Right renal cortex interstitium (tissue), 3 donors: Measurements from ENCODE around the gene LRIT3. TPM values are rescaled to one million over a fixed set of nuclear protein-coding genes. Genes with fewer than 3 reads are reported as not detected.

Experiments used
- DNase-seq, 3 donors: peaks; one replicate each; pipeline ENCODE4 v3.0.0-alpha.2; 2013; ENCODE audit warnings: low read depth in 3 of 3, low spot score in 2 of 3
- polyA plus RNA-seq, 3 donors: library from polyadenylated mRNA; unstranded; fragments of 120-200 nt; gene quantifications; one replicate each; pipeline ENCODE4 v1.2.1, GENCODE V29; 2013; ENCODE audit not compliant: insufficient read length in 3 of 3

The LRIT3 gene
- polyA plus RNA-seq, 3 donors, result 0.37 to 0.51 (median 0.45) TPM

DNA sequence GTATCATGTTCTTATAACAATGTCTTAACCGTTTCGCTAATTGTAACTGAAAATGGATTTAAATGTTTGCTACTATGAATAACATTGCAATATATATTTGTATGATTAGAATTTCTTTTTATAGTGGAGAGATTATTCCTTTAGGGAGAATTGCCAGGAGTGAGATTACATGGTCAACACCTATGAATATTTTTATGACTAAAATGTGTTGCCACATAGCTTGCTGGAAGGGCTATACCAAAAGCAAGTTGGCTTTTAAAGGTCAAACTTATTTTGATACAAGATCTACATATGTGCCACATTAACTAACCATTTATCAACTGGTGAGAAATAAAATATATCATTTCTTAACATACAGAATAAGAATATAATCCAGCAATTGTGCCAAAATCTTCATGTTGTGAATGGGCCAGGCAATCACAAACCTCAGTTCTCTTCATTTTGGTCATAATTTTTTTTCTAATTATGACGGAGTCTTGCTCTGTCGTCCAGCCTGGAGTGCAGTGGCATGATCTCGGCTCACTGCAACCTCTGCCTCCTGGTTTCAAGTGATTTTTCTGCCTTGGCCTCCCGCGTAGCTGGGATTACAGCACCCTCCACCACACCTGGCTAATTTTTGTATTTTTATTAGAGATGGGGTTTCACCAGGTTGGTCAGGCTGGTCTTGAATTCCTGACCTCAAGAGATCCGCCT is 54.8 kb downstream of the LRIT3 start:
- no peak for DNase-seq

DNA sequence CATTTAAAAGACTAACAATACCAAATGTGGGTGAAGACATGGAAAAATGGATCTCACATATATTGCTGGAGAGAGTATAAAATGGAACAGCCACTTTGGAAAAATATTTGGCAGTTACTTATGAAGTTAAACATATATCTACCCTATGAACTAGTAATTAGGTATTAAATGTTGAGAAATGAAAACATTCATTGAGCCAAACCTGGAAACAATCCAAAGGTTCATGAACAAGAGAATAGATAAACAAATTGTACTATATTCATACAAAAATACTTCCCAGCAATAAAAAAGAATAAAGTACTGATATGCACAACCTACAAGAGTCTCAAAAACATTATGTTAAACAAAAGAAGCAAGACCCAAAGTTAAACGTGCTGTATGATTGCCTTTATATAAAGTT is 60.8 kb downstream of the LRIT3 start:
- no peak for DNase-seq

DNA sequence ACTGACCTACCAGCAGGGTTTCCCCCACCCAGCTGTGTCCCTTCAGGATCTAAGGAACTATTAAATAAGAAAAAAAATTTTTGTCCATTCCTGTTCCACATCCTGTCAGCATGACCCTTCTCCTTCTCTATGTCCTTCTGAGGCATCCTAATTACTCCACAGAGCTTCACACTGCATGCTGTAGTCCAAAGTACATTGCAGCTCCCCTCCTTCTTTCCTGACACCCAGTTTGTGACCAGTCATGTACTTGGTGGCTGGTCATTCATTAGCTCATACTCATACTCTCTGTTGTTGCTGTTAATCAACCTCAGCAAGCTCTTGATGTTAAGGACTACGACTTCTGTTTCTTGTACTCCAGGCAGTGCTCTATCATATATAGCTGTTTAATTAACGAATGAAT is 62.3 kb downstream of the LRIT3 start:
- no peak for DNase-seq

DNA sequence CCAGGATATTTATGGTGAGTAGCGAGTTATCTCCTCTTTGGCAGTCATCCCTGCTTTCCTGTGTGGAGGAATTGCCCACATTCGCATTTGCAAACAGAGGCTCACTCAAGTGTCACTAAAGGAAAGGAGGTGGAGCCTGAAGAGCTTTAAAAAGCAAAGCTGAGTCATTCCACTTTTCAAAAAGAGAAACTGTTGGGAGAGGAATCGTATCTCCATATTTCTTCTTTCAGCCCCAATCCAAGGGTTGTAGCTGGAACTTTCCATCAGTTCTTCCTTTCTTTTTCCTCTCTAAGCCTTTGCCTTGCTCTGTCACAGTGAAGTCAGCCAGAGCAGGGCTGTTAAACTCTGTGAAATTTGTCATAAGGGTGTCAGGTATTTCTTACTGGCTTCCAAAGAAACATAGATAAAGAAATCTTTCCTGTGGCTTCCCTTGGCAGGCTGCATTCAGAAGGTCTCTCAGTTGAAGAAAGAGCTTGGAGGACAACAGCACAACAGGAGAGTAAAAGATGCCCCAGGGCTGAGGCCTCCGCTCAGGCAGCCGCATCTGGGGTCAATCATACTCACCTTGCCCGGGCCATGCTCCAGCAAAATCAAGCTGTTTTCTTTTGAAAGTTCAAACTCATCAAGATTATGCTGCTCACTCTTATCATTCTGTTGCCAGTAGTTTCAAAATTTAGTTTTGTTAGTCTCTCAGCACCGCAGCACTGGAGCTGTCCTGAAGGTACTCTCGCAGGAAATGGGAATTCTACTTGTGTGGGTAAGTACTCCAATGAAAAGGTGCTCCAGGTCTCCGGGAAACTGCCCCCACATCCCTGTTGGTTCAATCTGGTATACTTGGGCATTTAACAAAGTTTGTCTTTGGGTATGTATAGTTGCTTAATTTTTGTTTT is 65.0 kb downstream of the LRIT3 start, which contains the start of gene EGF:
EGF (plus strand) TSS at position 178 of the 890 bp plus-strand sequence; CDS start at position 631, 453 bp downstream.
- DNase-seq, result no peak

DNA sequence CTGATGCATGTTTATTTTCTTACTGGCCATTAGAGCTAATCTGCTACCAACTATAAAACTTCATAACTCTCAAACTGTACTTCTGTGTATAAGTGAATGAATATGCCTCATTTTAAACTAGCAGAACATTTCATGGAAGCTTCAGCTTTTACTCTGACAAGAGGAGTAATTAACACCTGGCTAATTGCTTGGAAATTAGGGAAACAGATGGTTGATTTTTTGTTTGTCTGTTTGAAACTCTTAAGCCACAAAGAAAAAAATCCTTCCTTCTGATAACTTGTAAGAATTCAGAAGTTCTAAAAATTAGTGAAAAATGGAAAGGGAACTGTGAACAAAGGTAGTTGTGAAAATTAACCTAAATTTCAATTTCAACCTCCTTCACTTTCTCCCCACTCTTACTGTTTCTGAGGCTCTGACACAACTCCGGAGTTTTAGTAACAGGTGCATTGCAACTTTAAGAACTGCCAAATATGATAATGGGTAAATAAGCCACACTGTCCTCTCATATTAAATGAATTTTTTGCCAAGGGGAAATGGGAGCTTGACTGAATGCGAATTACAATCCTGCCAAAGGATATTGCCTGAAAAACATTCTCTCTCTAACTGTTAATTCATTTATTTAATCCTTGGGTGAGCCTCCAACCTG is 65.8 kb downstream of the LRIT3 start:
- no peak for DNase-seq

DNA sequence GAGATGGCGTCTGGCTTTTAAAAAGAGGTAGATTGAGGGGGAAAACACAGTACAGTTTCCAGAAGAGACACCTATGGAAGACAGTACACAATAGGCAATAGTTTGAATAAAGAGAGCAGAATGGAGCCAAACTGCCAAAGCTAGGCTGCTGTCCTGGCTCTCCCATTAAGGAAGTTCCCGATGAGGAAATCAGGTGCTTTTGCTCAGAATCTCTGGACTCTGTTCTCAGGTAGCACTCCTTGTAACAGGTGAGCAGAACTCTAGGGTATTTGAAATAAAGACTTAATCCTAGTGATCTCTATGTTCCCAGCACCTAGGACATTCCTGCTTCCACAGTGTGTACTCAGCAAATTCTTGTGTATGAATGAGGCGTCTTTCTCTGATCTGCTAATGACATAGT is 66.4 kb downstream of the LRIT3 start:
- DNase-seq, result no peak

DNA sequence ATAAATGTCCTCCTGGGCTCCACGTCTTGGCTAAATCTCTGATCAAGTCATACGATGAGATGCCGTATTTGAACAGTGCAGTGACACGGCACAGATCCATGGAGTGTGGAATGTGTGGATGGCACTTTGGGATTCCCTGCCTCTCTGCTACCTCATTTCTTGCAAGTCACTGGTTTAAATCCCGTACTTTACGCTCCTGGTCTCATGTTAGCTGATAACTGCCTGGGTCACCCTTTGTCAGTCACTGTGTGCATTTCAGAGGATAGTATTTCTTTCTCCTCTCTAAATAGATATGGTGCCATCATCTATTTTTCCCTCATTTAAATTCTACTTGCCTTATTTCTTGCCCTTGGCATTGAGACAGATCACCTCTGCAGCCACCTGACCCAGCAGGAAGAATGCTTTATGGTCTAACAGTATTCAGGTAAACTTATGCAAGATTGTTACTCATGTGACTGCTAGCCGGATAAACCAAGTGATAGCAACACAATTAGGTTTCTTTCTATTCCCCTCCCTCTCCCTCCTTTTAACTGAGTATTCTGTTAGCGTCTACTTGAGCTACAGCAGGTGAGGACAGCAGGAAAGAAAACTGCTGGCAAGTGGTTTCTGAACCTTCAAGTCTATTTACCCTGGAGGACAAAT is 67.6 kb downstream of the LRIT3 start:
- DNase-seq, result no peak

DNA sequence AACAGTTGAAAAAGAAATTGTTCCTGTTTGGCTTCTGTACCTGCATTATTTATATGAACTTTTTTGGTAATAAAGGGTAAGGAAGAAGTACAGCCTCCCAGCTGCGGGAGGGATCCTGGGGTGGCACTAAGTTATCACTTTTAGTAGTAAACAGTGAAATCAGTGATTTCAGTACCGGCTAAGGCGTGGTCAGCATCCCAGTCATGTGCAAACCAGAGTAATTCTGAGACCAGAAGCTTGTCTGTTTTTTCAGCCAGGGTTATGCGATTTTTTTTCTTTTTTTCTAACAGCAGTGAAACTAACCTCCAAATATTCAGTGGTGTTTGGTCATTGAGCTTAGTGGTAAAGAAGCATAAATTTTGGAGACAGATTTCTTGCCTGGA is 68.1 kb downstream of the LRIT3 start:
- no peak for DNase-seq

DNA sequence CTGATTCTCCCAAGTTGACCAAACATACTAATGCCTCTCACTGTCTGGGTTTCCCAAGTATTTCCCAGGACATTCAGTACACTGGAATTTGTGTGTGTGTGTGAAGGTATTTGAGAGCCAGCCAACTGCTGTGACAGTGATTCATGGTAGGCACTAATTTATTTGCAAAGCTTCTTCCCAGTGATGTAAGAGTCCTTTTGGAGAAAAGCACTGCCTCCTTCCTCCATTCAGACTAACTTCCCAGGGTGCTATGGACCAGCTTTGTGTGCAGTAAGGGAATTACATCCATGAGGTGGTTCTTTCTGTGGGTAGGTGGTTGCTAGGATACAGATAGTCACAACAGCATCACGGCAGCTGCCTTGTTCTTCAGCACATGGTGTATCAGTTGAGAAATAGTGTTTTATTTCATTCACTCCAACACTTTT is 73.5 kb downstream of the LRIT3 start:
- DNase-seq, result no peak

Other genes starting within 250 kb of the LRIT3 start
- 10 to 100 TPM; 41.8 to 43.8 (median 43.1) TPM for gene CASP6, start 144.7 kb upstream of the LRIT3 start, polyA plus RNA-seq
- gene PLA2G12A, start 118.0 kb upstream of the LRIT3 start, polyA plus RNA-seq, result 10 to 100 TPM; 29.3 to 32.5 (median 31.0) TPM
- gene CFI, start 46.1 kb upstream of the LRIT3 start, polyA plus RNA-seq, result 10 to 100 TPM; 76.2 to 92.6 (median 84.7) TPM
- 10 to 100 TPM; 44.1 to 44.9 (median 44.9) TPM for gene GAR1, start 32.3 kb upstream of the LRIT3 start, polyA plus RNA-seq
- under 1 TPM; 0.43 to 0.65 (median 0.52) TPM for gene RRH, start 20.1 kb upstream of the LRIT3 start, polyA plus RNA-seq
- 1 to 10 TPM; 3.0 to 3.9 (median 3.8) TPM for gene EGF, start 64.8 kb downstream of the LRIT3 start, polyA plus RNA-seq